OCI-LY7 (cell line): ENCODE measurements around the gene ZNF292. TPM values are rescaled to one million over a fixed set of nuclear protein-coding genes. Genes with fewer than 3 reads are reported as not detected.

Experiments used
- BruUV-seq: library from RNA; stranded (reverse); fragments of 400-500 nt; replicated peaks from 2 replicates; lab custom pipeline; 2021; lab: Mats Ljungman, UMichigan
- CTCF ChIA-PET: fragments of 300-600 bp; sonication (Branson Sonifier 250); formaldehyde crosslinking; loops from one replicate; lab custom pipeline; 2022; ENCODE audit warnings: antibody characterized with exemption; ENCODE audit not compliant: unreplicated experiment; lab: Charles Lee
- POLR2A ChIA-PET: fragments of 300-600 bp; sonication (Branson Sonifier 250); formaldehyde crosslinking; loops from one replicate; lab custom pipeline; 2022; ENCODE audit warnings: antibody characterized with exemption; lab: Charles Lee
- DNase-seq: peaks from one replicate; pipeline ENCODE4 v3.0.0-alpha.2; 2015; ENCODE audit warnings: low spot score
- H2AFZ ChIP-seq: fragments of 200-600 bp; sonication (generic), shearing (Covaris generic); 2 replicates; pipeline ENCODE4 v1.6.1; 2014; ENCODE audit warnings: mild to moderate bottlenecking, antibody characterized with exemption, low read length, moderate library complexity
- H3K27ac ChIP-seq: fragments of 200-600 bp; sonication (generic); 2 replicates; pipeline ENCODE4 v1.5.1; 2014; ENCODE audit warnings: mixed run types, low read depth, mild to moderate bottlenecking, moderate library complexity, low read length, inconsistent platforms; ENCODE audit not compliant: poor library complexity, severe bottlenecking
- H3K36me3 ChIP-seq: fragments of 200-600 bp; sonication (generic); 2 replicates; pipeline ENCODE4 v1.6.1; 2014; ENCODE audit warnings: mild to moderate bottlenecking, antibody characterized with exemption, low read length, moderate library complexity, mixed read lengths; ENCODE audit not compliant: insufficient read depth
- H3K4me1 ChIP-seq: fragments of 200-600 bp; sonication (generic); 2 replicates; pipeline ENCODE4 v1.5.1; 2014; ENCODE audit warnings: mild to moderate bottlenecking, low read length; ENCODE audit not compliant: insufficient read depth, poor library complexity, severe bottlenecking
- H3K4me2 ChIP-seq: fragments of 200-600 bp; sonication (generic); 2 replicates; pipeline ENCODE4 v1.6.1; 2014; ENCODE audit warnings: mild to moderate bottlenecking, low read length
- H3K4me3 ChIP-seq: fragments of 200-600 bp; sonication (generic); 2 replicates; pipeline ENCODE4 v1.5.1; 2014; ENCODE audit warnings: mild to moderate bottlenecking, low read depth, low read length; ENCODE audit not compliant: poor library complexity, severe bottlenecking
- H3K79me2 ChIP-seq: fragments of 200-600 bp; sonication (generic); 2 replicates; pipeline ENCODE4 v1.6.1; 2016; ENCODE audit warnings: low read depth, mild to moderate bottlenecking, low read length, moderate library complexity, mixed read lengths; ENCODE audit not compliant: insufficient read depth
- H3K9me2 ChIP-seq: fragments of 200-600 bp; sonication (generic); 2 replicates; pipeline ENCODE4 v1.6.1; 2016; ENCODE audit warnings: mild to moderate bottlenecking, low read length, mixed read lengths; ENCODE audit not compliant: insufficient read depth
- H3K9me3 ChIP-seq: fragments of 200-600 bp; sonication (generic); 2 replicates; pipeline ENCODE4 v1.6.1; 2014; ENCODE audit warnings: mild to moderate bottlenecking, mixed run types, low read length, mixed read lengths
- H4K20me1 ChIP-seq: fragments of 200-600 bp; sonication (generic); 2 replicates; pipeline ENCODE4 v1.6.1; 2014; ENCODE audit warnings: mild to moderate bottlenecking, antibody characterized with exemption, low read length, moderate library complexity, mixed read lengths; ENCODE audit not compliant: insufficient read depth
- CTCF ChIP-seq: fragments of 200-600 bp; sonication (generic); conservative IDR thresholded peaks from 2 replicates; pipeline ENCODE4 v1.5.1; 2014; ENCODE audit warnings: mild to moderate bottlenecking, antibody characterized with exemption, low read length, moderate library complexity, mixed read lengths
- EZH2phosphoT487 ChIP-seq: fragments of 200-600 bp; sonication (generic); IDR thresholded peaks from 2 replicates; pipeline ENCODE4 v1.6.1; 2018; ENCODE audit warnings: low read depth, borderline replicate concordance, mild to moderate bottlenecking, mixed run types, antibody characterized with exemption, low read length, moderate library complexity, mixed read lengths
- intact Hi-C: fragments of 100-400 bp; cut with micrococcal nuclease; formaldehyde crosslinking; loops from one replicate; pipeline ENCODE4 v1.10.0; 2022; ENCODE audit not compliant: unreplicated experiment
- total RNA-seq, 2 experiments: library from RNA; depleted of rRNA in 1 of 2; stranded (reverse); fragments of >200 nt in 1 of 2; shearing (Covaris generic) in 1 of 2; gene quantifications; 2 replicates each; pipeline ENCODE4 v1.2.3, GENCODE V29; 2014 to 2022

ZNF292 gene
- total RNA-seq, 2 experiments from 2014 or later: 18.7 to 53.7 TPM

DNA sequence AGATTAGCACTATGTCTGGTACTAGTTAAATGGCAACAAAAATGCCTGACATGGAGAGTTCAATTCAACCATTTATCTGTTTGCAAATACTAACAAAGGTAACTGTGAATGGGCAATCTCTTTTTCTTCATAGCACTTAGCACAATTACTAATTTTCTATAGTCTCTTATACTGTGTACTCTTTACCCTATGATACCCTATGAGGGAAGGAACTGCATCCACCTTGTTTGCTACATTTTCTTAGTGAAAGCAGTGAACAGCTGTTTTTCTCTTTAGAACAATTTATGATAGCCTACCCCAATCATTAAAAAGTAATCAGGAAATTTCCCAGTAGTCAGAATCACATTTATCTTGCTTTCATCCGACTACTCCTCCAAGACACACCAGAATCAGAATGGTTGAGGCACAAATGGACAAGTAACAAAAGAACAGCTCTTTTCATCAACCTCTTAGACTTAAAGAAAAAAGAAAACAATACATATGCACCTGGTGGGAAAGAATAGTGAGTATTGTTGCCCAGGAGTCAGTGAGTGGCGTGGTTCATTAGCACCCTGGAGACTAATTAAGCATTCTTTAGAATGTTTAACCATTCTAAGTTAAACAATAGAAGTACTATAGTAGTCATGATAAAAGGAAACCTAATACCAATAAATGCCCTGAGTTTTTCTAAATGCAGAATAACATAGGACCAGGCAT, 16.7 kb downstream of the ZNF292 start:
- H4K20me1 ChIP-seq: peaks cover 49% of the 10 kb centered on the region
- peaks cover 98% of the 10 kb centered on the region for H3K79me2 ChIP-seq
- ChIA-PET CTCF (no interaction called here), POLR2A (interaction anchor here (0.6 to 1.0 kb wide), 4 partner anchors 9 to 1230 kb away, joined by 3 read pairs; no protein-coding TSS in a partner anchor)
- no peak overlapping the region for H3K4me2 ChIP-seq
- no peaks in the 10 kb centered on the region for H3K4me1 ChIP-seq
- DNase-seq: no peak
- no peaks in the 10 kb centered on the region for H3K9me3 ChIP-seq
- H3K9me2 ChIP-seq: no peaks in the 10 kb centered on the region
- no peak for TF ChIP-seq CTCF
- TF ChIP-seq EZH2phosphoT487: no peak
- H2AFZ ChIP-seq: no peak overlapping the region
- no peak overlapping the region for H3K4me3 ChIP-seq
- H3K36me3 ChIP-seq: peaks cover 23% of the 10 kb centered on the region
- intact Hi-C loops: no loop called here
- no peak overlapping the region for H3K27ac ChIP-seq
- BruUV-seq: no TSS peak

- Histone ChIP-seq H3K4me1 (no peaks in the 10 kb centered on the region), H3K4me3 (no peak overlapping the region), H3K9me3 (no peaks in the 10 kb centered on the region), H3K4me2 (no peak overlapping the region), H4K20me1 (peaks cover 46% of the 10 kb centered on the region), H2AFZ (no peak overlapping the region), H3K79me2 (peaks cover 98% of the 10 kb centered on the region), H3K27ac (no peak overlapping the region), H3K36me3 (peaks cover 22% of the 10 kb centered on the region), H3K9me2 (no peaks in the 10 kb centered on the region)
- no TSS peak for BruUV-seq
- TF ChIP-seq CTCF (no peak), EZH2phosphoT487 (no peak)
- DNase-seq: no peak
- POLR2A ChIA-PET: interaction anchor here (0.7 to 1.1 kb wide), 4 partner anchors 12 to 21 kb away, joined by 3 to 5 read pairs (median 4); no protein-coding TSS in a partner anchor
- CTCF ChIA-PET: no interaction called here
- intact Hi-C loops: no loop called here
These were observed 18.8 kb downstream of the ZNF292 start for GRCh38 chr6:87174078-87174579.

DNA sequence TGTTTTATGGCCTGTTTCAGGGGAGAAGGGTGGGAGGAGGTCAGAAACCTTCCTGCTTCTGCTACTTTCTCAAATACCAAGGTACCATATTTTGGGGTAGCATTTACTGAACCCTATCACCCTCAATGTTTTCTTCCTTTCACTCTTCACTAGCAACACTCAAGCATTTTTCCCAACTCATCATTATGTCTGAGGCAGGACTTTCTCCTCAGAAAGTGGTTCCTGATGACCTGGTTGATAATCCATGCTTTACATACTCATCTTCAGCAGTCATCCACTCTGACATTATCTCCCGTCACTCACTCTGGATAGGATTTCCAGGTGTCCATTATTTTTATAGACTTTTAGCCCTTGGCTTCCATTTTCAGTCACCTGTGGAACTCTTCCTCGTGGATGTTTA, 21.1 kb downstream of the ZNF292 start:
- intact Hi-C loops: no loop called here
- H3K4me2 ChIP-seq: no peak overlapping the region
- H3K9me3 ChIP-seq: no peaks in the 10 kb centered on the region
- H3K79me2 ChIP-seq: peaks cover 91% of the 10 kb centered on the region
- peaks cover 30% of the 10 kb centered on the region for H3K36me3 ChIP-seq
- TF ChIP-seq CTCF (no peak), EZH2phosphoT487 (no peak)
- H2AFZ ChIP-seq: no peak overlapping the region
- ChIA-PET CTCF (no interaction called here), POLR2A (interaction anchor here (0.7 to 1.0 kb wide), 2 partner anchors 20 to 162 kb away, joined by 3 to 4 read pairs; no protein-coding TSS in a partner anchor)
- H3K27ac ChIP-seq: no peak overlapping the region
- peaks cover 33% of the 10 kb centered on the region for H4K20me1 ChIP-seq
- DNase-seq: no peak
- H3K9me2 ChIP-seq: no peaks in the 10 kb centered on the region
- no peaks in the 10 kb centered on the region for H3K4me1 ChIP-seq
- H3K4me3 ChIP-seq: no peak overlapping the region
- no TSS peak for BruUV-seq
